HCT116 (cell line): ENCODE data around the gene GLB1L. TPM values are rescaled to one million over a fixed set of nuclear protein-coding genes. Genes with fewer than 3 reads are reported as not detected.

Experiments used
- ATAC-seq: fragments of 200-7000 bp; cut with Tn5 transposase; 2 replicates; pipeline ENCODE4 v1.9.1; 2020; ENCODE audit warnings: mild to moderate bottlenecking, moderate library complexity
- BruUV-seq: library from RNA; stranded (reverse); fragments of 400-500 nt; replicated peaks from 2 replicates; lab custom pipeline; 2021; lab: Mats Ljungman, UMichigan
- CTCF ChIA-PET: fragments of 300-600 bp; sonication (Branson Sonifier 250); formaldehyde crosslinking; loops from one replicate; lab custom pipeline; 2021; ENCODE audit warnings: antibody characterized with exemption; lab: Charles Lee
- POLR2A ChIA-PET: fragments of 300-600, 350-600 bp; sonication (Branson Sonifier 250); formaldehyde crosslinking; loops from one replicate; lab custom pipeline; 2021; ENCODE audit warnings: antibody characterized with exemption; lab: Charles Lee
- RAD21 ChIA-PET, 2 experiments: fragments of 300-600 bp; sonication (Branson Sonifier 250); formaldehyde crosslinking; loops; one replicate each; lab custom pipeline; 2023; ENCODE audit warnings: low total read pairs in 2 of 2; ENCODE audit not compliant: uncharacterized antibody in 2 of 2, unreplicated experiment in 2 of 2, low non-redundant PET in 1 of 2; lab: Charles Lee
- DNase-seq: peaks from one replicate; pipeline ENCODE4 v3.0.0-alpha.2; 2010; ENCODE audit warnings: low read depth, low spot score
- H2AFZ ChIP-seq: fragments of 200-600 bp; shearing (Covaris generic), sonication (generic); 2 replicates; pipeline ENCODE4 v1.6.1; 2017; ENCODE audit warnings: low read depth, mixed run types, mixed read lengths, antibody characterized with exemption, low read length; ENCODE audit not compliant: poor library complexity, severe bottlenecking
- H3K27ac ChIP-seq: 2 replicates; pipeline ENCODE4 v1.5.1; 2012; ENCODE audit warnings: low read depth, low read length
- H3K27me3 ChIP-seq: fragments of 200-600 bp; sonication (generic); 2 replicates; pipeline ENCODE4 v1.6.1; 2016; ENCODE audit warnings: mixed run types, low read length, mixed read lengths; ENCODE audit not compliant: insufficient read depth
- H3K36me3 ChIP-seq, 2 experiments: fragments of 200-500 bp in 1 of 2; fragments of 200-600 bp in 1 of 2; sonication (Bioruptor generic) in 1 of 2; sonication (generic) in 1 of 2; 2 replicates each; pipeline versions ENCODE4 v1.5.1 to v1.6.1; 2014 to 2016; ENCODE audit warnings: low read length in 2 of 2, inconsistent platforms in 1 of 2, mixed read lengths in 1 of 2, mixed run types in 1 of 2; ENCODE audit not compliant: insufficient read depth in 2 of 2, control insufficient read depth in 1 of 2
- H3K4me1 ChIP-seq, 2 experiments: fragments of 200-600 bp in 1 of 2; sonication (generic) in 1 of 2; 2 replicates each; pipeline versions ENCODE4 v1.5.1 to v1.6.1; 2012 to 2017; ENCODE audit warnings: low read length in 2 of 2, inconsistent platforms in 1 of 2, mild to moderate bottlenecking in 1 of 2, mixed read lengths in 1 of 2, mixed run types in 1 of 2, moderate library complexity in 1 of 2; ENCODE audit not compliant: insufficient read depth in 2 of 2, control insufficient read depth in 1 of 2
- H3K4me2 ChIP-seq: fragments of 200-600 bp; sonication (generic); 2 replicates; pipeline ENCODE4 v1.6.1; 2017; ENCODE audit warnings: mixed run types, low read length, mixed read lengths
- H3K4me3 ChIP-seq, 2 experiments: fragments of 200-600 bp in 1 of 2; sonication (generic) in 1 of 2; replicated peaks in 1 of 2; 2 replicates each; pipeline ENCODE4 v1.5.1; 2011 to 2016; ENCODE audit warnings: low read length in 2 of 2, control low read depth in 1 of 2, low read depth in 1 of 2, mild to moderate bottlenecking in 1 of 2, mixed read lengths in 1 of 2, mixed run types in 1 of 2
- H3K79me2 ChIP-seq: fragments of 200-600 bp; sonication (generic); 2 replicates; pipeline ENCODE4 v1.6.1; 2017; ENCODE audit warnings: mild to moderate bottlenecking, mixed run types, low read length, moderate library complexity, mixed read lengths; ENCODE audit not compliant: insufficient read depth
- H3K9ac ChIP-seq: fragments of 200-600 bp; sonication (generic); 2 replicates; pipeline ENCODE4 v1.6.1; 2016; ENCODE audit warnings: low read length, mixed read lengths
- H3K9me2 ChIP-seq: fragments of 200-600 bp; sonication (generic), shearing (Covaris generic); 2 replicates; pipeline ENCODE4 v1.6.1; 2017; ENCODE audit warnings: mixed run types, mild to moderate bottlenecking, moderate library complexity; ENCODE audit not compliant: insufficient read depth
- H3K9me3 ChIP-seq, 2 experiments: fragments of 200-500 bp in 1 of 2; fragments of 200-600 bp in 1 of 2; sonication (Bioruptor generic) in 1 of 2; sonication (generic) in 1 of 2; 2 replicates each; pipeline ENCODE4 v1.6.1; 2014 to 2017; ENCODE audit warnings: low read length in 2 of 2, mixed read lengths in 2 of 2, inconsistent platforms in 1 of 2, low read depth in 1 of 2, mild to moderate bottlenecking in 1 of 2, mixed run types in 1 of 2, moderate library complexity in 1 of 2; ENCODE audit not compliant: control insufficient read depth in 1 of 2, insufficient read depth in 1 of 2
- H4K20me1 ChIP-seq: fragments of 200-600 bp; sonication (generic), shearing (Covaris generic); 2 replicates; pipeline ENCODE4 v1.6.1; 2017; ENCODE audit warnings: mixed run types, mild to moderate bottlenecking, moderate library complexity; ENCODE audit not compliant: insufficient read depth
- ATF3 ChIP-seq: IDR thresholded peaks from 2 replicates; pipeline ENCODE4 v1.6.1; 2012
- CBX3 ChIP-seq: IDR thresholded peaks from 2 replicates; pipeline ENCODE4 v1.6.1; 2012; ENCODE audit warnings: low read depth
- CEBPB ChIP-seq: IDR thresholded peaks from 2 replicates; pipeline ENCODE4 v1.6.1; 2012; ENCODE audit warnings: low read depth
- CTCF ChIP-seq, 3 experiments: fragments of 200-600 bp in 1 of 3; sonication (generic) in 1 of 3; IDR thresholded peaks in 2 of 3; conservative IDR thresholded peaks in 1 of 3; 2 replicates each; pipeline ENCODE4 v1.5.1; 2012 to 2017; ENCODE audit warnings: low read depth in 2 of 3, low read length in 2 of 3, antibody characterized with exemption in 1 of 3, borderline replicate concordance in 1 of 3, control low read depth in 1 of 3, mild to moderate bottlenecking in 1 of 3, mixed read lengths in 1 of 3, mixed run types in 1 of 3, moderate library complexity in 1 of 3; ENCODE audit not compliant: insufficient read depth in 1 of 3
- ELF1 ChIP-seq: IDR thresholded peaks from 2 replicates; pipeline ENCODE4 v1.6.1; 2012; ENCODE audit warnings: low read depth, borderline replicate concordance
- EZH2phosphoT487 ChIP-seq: fragments of 200-600 bp; IDR thresholded peaks from 2 replicates; pipeline ENCODE4 v1.6.1; 2018; ENCODE audit warnings: antibody characterized with exemption, borderline replicate concordance
- FOSL1 ChIP-seq: IDR thresholded peaks from 2 replicates; pipeline ENCODE4 v1.6.1; 2012; ENCODE audit warnings: low read depth
- JUND ChIP-seq: IDR thresholded peaks from 2 replicates; pipeline ENCODE4 v1.6.1; 2012
- MAX ChIP-seq: IDR thresholded peaks from 2 replicates; pipeline ENCODE4 v1.6.1; 2012
- POLR2A ChIP-seq: IDR thresholded peaks from 2 replicates; pipeline ENCODE4 v1.7.0; 2011; ENCODE audit warnings: borderline replicate concordance; ENCODE audit not compliant: insufficient read depth, insufficient read length; ENCODE audit errors: extremely low read depth
- POLR2AphosphoS5 ChIP-seq: IDR thresholded peaks from 2 replicates; pipeline ENCODE4 v1.6.1; 2011; ENCODE audit warnings: mild to moderate bottlenecking, low read depth, low read length, moderate library complexity
- RAD21 ChIP-seq: IDR thresholded peaks from 2 replicates; pipeline ENCODE4 v1.6.1; 2012; ENCODE audit warnings: low read depth, mild to moderate bottlenecking
- REST ChIP-seq: IDR thresholded peaks from 2 replicates; pipeline ENCODE4 v1.6.1; 2012; ENCODE audit warnings: low read depth
- SP1 ChIP-seq: IDR thresholded peaks from 2 replicates; pipeline ENCODE4 v1.6.1; 2012; ENCODE audit warnings: low read depth
- SRF ChIP-seq: IDR thresholded peaks from 2 replicates; pipeline ENCODE4 v1.6.1; 2012; ENCODE audit warnings: low read depth
- TCF7L2 ChIP-seq: IDR thresholded peaks from 2 replicates; pipeline ENCODE4 v1.7.0; 2011; ENCODE audit warnings: borderline replicate concordance, inconsistent platforms; ENCODE audit not compliant: insufficient read depth, insufficient read length; ENCODE audit errors: extremely low read depth
- YY1 ChIP-seq: IDR thresholded peaks from 2 replicates; pipeline ENCODE4 v1.6.1; 2011; ENCODE audit warnings: low read length, low read depth, moderate library complexity, mild to moderate bottlenecking; ENCODE audit not compliant: insufficient replicate concordance; ENCODE audit errors: extremely low read depth
- ZFX ChIP-seq: fragments of 450-650 bp; IDR thresholded peaks from 2 replicates; pipeline ENCODE4 v1.6.1; 2017
- ZNF274 ChIP-seq: fragments of 200-500 bp; sonication (Bioruptor generic); IDR thresholded peaks from 2 replicates; pipeline ENCODE4 v1.6.1; 2014; ENCODE audit warnings: mild to moderate bottlenecking, low read depth, low read length, inconsistent platforms
- intact Hi-C: fragments of 100-400 bp; cut with micrococcal nuclease; formaldehyde crosslinking; loops from 2 replicates; pipeline ENCODE4 v1.10.0; 2022
- total RNA-seq: library from RNA; stranded (reverse); gene quantifications from one replicate; pipeline ENCODE4 v1.2.1, GENCODE V29; 2021; ENCODE audit not compliant: unreplicated experiment

GLB1L gene
- total RNA-seq, 1 experiment from 2014 or later = 6.6 TPM

- H4K20me1 ChIP-seq = no peaks in the 10 kb centered on the region
- no peaks in the 10 kb centered on the region for H3K27me3 ChIP-seq
- H3K79me2 ChIP-seq = peaks cover 35% of the 10 kb centered on the region; the same call in 1 of the 2 replicates
- no peaks in the 10 kb centered on the region for H3K9me2 ChIP-seq
- ATAC-seq = no peak
- POLR2A ChIA-PET = interaction anchor here (1.2 to 1.8 kb wide), 8 partner anchors 19 to 46 kb away, joined by 3 to 8 read pairs (median 4); partner anchors contain the start of genes ANKZF1, ATG9A, DNAJB2 and ZFAND2B
- peaks cover 3 to 5% of the 10 kb centered on the region in 2 experiments; a peak in 2 of 4 replicates for H3K36me3 ChIP-seq
- H3K9me3 ChIP-seq = no peaks in the 10 kb centered on the region
- no peak for DNase-seq
- H2AFZ ChIP-seq = no peak overlapping the region
- H3K9ac ChIP-seq = peak overlapping the region; percentile 38
- CTCF ChIA-PET = interaction anchor here (0.6 to 2.8 kb wide), 8 partner anchors 25 to 87 kb away, joined by 3 to 14 read pairs (median 5); partner anchors contain the start of genes CNPPD1 and DNAJB2
- H3K4me1 ChIP-seq = peaks cover 32 to 65% of the 10 kb centered on the region in 2 experiments
- RAD21 ChIA-PET = interaction anchor here in 1 of 2 experiments (1.1 kb wide), 1 partner anchor 25 kb away, joined by 3 read pairs; no protein-coding TSS in a partner anchor
- BruUV-seq = no TSS peak
- H3K27ac ChIP-seq = peak overlapping the region; percentile 63
- H3K4me2 ChIP-seq = peak overlapping the region; percentile 69
- intact Hi-C loops = no loop called here
- TF ChIP-seq JUND = no peak
- no peak for TF ChIP-seq CEBPB
- no peak for TF ChIP-seq MAX
- no peak for TF ChIP-seq ZFX
- no peak for TF ChIP-seq POLR2AphosphoS5
- TF ChIP-seq ELF1 = no peak
- TF ChIP-seq CTCF (IDR thresholded peaks at IDR 0.05 in 2 of 3, conservative IDR thresholded peaks at IDR 0.05 in 1 of 3; ENCODE audit: borderline replicate concordance in 1 of 3, insufficient read depth in 1 of 3, low read depth in 2 of 3, low read length in 2 of 3) = no peak
- TF ChIP-seq YY1 = no peak
- TF ChIP-seq ZNF274 = no peak
- TF ChIP-seq CBX3 = no peak
- no peak for TF ChIP-seq ATF3
- TF ChIP-seq REST = no peak
- TF ChIP-seq SP1 = no peak
- TF ChIP-seq FOSL1 = no peak
- no peak for TF ChIP-seq SRF
- TF ChIP-seq TCF7L2 = no peak
- no peak for TF ChIP-seq EZH2phosphoT487
- no peak for TF ChIP-seq RAD21
- TF ChIP-seq POLR2A = no peak
- peak overlapping the region in 1 of 2 experiments; percentile 27; a peak in 1 of 4 replicates for H3K4me3 ChIP-seq
These were observed 3.6 kb upstream of the GLB1L start for GRCh38 chr2:219248845-219249202.
